Fibroblast of lung (primary cell): ENCODE data around the gene ANKFY1. TPM values are rescaled to one million over a fixed set of nuclear protein-coding genes. Genes with fewer than 3 reads are reported as not detected.

Experiments used
- DNase-seq, 2 donors: peaks; one replicate each; pipeline versions ENCODE4 v3.0.0 to v3.0.0-alpha.2; 2010; ENCODE audit warnings: low read depth in 2 of 2
- H2AFZ ChIP-seq: 2 replicates; pipeline ENCODE4 v1.5.1; 2012; ENCODE audit warnings: low read length, control low read depth, inconsistent platforms
- H3K27ac ChIP-seq: 2 replicates; pipeline ENCODE4 v1.5.1; 2011; ENCODE audit warnings: low read length, control low read depth; ENCODE audit not compliant: insufficient read depth
- H3K27me3 ChIP-seq: 2 replicates; pipeline ENCODE4 v1.5.1; 2011; ENCODE audit warnings: mild to moderate bottlenecking, low read length; ENCODE audit not compliant: control insufficient read depth, insufficient read depth
- H3K36me3 ChIP-seq: 2 replicates; pipeline ENCODE4 v1.5.1; 2011; ENCODE audit warnings: low read length; ENCODE audit not compliant: control insufficient read depth, insufficient read depth
- H3K4me1 ChIP-seq: 2 replicates; pipeline ENCODE4 v1.5.1; 2011; ENCODE audit warnings: low read length; ENCODE audit not compliant: control insufficient read depth, insufficient read depth; ENCODE audit errors: extremely low read depth
- H3K4me2 ChIP-seq: 2 replicates; pipeline ENCODE4 v1.5.1; 2011; ENCODE audit warnings: low read length, control low read depth; ENCODE audit not compliant: insufficient read depth; ENCODE audit errors: extremely low read depth
- H3K4me3 ChIP-seq, 4 experiments: fragments of 200-600 bp in 1 of 4; sonication (generic) in 1 of 4; replicated peaks in 1 of 4; 2 replicates each; pipeline ENCODE4 v1.5.1; 2011 to 2016; ENCODE audit warnings: low read length in 4 of 4, low read depth in 3 of 4, mild to moderate bottlenecking in 3 of 4, control low read depth in 2 of 4, inconsistent platforms in 1 of 4, mixed read lengths in 1 of 4; ENCODE audit not compliant: insufficient read depth in 1 of 4; ENCODE audit errors: control extremely low read depth in 1 of 4
- H3K79me2 ChIP-seq: 2 replicates; pipeline ENCODE4 v1.5.1; 2012; ENCODE audit warnings: mild to moderate bottlenecking, low read length, inconsistent platforms; ENCODE audit not compliant: control insufficient read depth, insufficient read depth
- H3K9ac ChIP-seq: 2 replicates; pipeline ENCODE4 v1.5.1; 2011; ENCODE audit warnings: mild to moderate bottlenecking, low read length, control low read depth; ENCODE audit not compliant: insufficient read depth
- H3K9me3 ChIP-seq: 2 replicates; pipeline ENCODE4 v1.5.1; 2012; ENCODE audit warnings: low read depth, low read length; ENCODE audit not compliant: control insufficient read depth, insufficient read depth
- H4K20me1 ChIP-seq: 2 replicates; pipeline ENCODE4 v1.5.1; 2011; ENCODE audit warnings: low read length; ENCODE audit not compliant: control insufficient read depth, insufficient read depth; ENCODE audit errors: extremely low read depth
- EZH2 ChIP-seq: IDR thresholded peaks from 2 replicates; pipeline ENCODE4 v1.5.1; 2012; ENCODE audit warnings: low read length, control low read depth, mild to moderate bottlenecking; ENCODE audit errors: missing control alignments
- polyA plus RNA-seq, 2 donors: library from polyadenylated mRNA; depleted of rRNA in 1 of 2; stranded (reverse) in 1 of 2; unstranded in 1 of 2; fragments of >200 nt; gene quantifications; 2 replicates each; pipeline ENCODE4 v1.2.1, GENCODE V29; 2011 to 2012; ENCODE audit warnings: missing spikeins in 1 of 2
- total RNA-seq: library from RNA; depleted of rRNA; stranded (reverse); fragments of >200 nt; gene quantifications from 2 replicates; pipeline ENCODE4 v1.2.1, GENCODE V29; 2014
- TF ChIP-seq, protein P1 (sequence below), 2 donors: IDR thresholded peaks in 1 of 2; conservative IDR thresholded peaks in 1 of 2; 1 replicate in 1 of 2; 2 replicates in 1 of 2; pipeline ENCODE4 v1.5.1; 2011 to 2012; ENCODE audit warnings: low read length in 2 of 2, control low read depth in 1 of 2, inconsistent platforms in 1 of 2, low read depth in 1 of 2, mild to moderate bottlenecking in 1 of 2

ANKFY1 gene
- total and polyA plus RNA-seq, 2 donors (not counting 1 experiment from before 2014, with no cell fraction given): 26.1 to 34.0 TPM

DNA sequence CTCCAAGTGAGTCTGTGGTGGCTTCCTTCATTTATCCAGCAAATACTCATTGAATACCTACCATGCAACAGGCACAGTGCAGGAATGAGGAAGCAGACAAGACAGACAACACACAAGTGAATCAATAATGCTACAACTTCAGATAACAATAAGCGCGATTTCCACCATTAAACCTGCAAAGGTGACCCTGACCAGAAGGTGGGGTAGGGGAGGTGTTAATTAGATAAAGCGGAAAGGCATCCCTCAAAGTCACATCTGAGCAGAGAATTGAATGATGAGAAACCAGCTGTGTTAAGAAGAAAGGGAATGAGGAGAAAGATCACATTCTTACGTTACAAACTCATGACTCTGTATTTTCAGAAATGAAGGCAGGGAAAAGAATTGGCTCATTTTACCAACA lies 147.3 kb downstream of the ANKFY1 start:
- Histone ChIP-seq H3K27me3 (no peaks in the 10 kb centered on the region), H2AFZ (no peak overlapping the region), H3K9me3 (no peaks in the 10 kb centered on the region), H3K4me3 (no peak overlapping the region), H3K79me2 (peaks cover 1% of the 10 kb centered on the region), H4K20me1 (no peaks in the 10 kb centered on the region), H3K4me2 (no peak overlapping the region), H3K36me3 (peaks cover 13% of the 10 kb centered on the region), H3K27ac (no peak overlapping the region), H3K9ac (no peak overlapping the region), H3K4me1 (no peaks in the 10 kb centered on the region)
- DNase-seq: no peak
- no peak for TF ChIP-seq EZH2
- TF ChIP-seq, protein P1, sequence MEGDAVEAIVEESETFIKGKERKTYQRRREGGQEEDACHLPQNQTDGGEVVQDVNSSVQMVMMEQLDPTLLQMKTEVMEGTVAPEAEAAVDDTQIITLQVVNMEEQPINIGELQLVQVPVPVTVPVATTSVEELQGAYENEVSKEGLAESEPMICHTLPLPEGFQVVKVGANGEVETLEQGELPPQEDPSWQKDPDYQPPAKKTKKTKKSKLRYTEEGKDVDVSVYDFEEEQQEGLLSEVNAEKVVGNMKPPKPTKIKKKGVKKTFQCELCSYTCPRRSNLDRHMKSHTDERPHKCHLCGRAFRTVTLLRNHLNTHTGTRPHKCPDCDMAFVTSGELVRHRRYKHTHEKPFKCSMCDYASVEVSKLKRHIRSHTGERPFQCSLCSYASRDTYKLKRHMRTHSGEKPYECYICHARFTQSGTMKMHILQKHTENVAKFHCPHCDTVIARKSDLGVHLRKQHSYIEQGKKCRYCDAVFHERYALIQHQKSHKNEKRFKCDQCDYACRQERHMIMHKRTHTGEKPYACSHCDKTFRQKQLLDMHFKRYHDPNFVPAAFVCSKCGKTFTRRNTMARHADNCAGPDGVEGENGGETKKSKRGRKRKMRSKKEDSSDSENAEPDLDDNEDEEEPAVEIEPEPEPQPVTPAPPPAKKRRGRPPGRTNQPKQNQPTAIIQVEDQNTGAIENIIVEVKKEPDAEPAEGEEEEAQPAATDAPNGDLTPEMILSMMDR (conservative IDR thresholded peaks at IDR 0.05 in 1 of 2, IDR thresholded peaks at IDR 0.05 in 1 of 2; ENCODE audit: low read depth in 1 of 2, low read length in 2 of 2): no peak

Other genes starting within 250 kb of the ANKFY1 start
- gene ZZEF1, start 120.9 kb downstream of the ANKFY1 start, total RNA-seq: 22.6 and 32.9 TPM in 2 replicates
- gene ZZEF1, start 120.9 kb downstream of the ANKFY1 start, polyA plus RNA-seq: 14.1 and 14.5 TPM in 2 replicates
- 23.4 and 35.7 TPM in 2 replicates for gene CYB5D2, start 120.8 kb downstream of the ANKFY1 start, total RNA-seq
- gene CYB5D2, start 120.8 kb downstream of the ANKFY1 start, polyA plus RNA-seq: 18.4 and 19.3 TPM in 2 replicates
- 24.4 and 30.7 TPM in 2 replicates for gene UBE2G1, start 102.7 kb upstream of the ANKFY1 start, total RNA-seq
- gene UBE2G1, start 102.7 kb upstream of the ANKFY1 start, polyA plus RNA-seq: 45.2 and 48.4 TPM in 2 replicates
- gene SPNS3, start 170.0 kb upstream of the ANKFY1 start, total RNA-seq: not detected in 2 replicates
- gene SPNS3, start 170.0 kb upstream of the ANKFY1 start, polyA plus RNA-seq: not detected in 2 replicates
- gene SPNS2, start 234.9 kb upstream of the ANKFY1 start, total RNA-seq: under 0.01 and 0.17 TPM in 2 replicates
- not detected in 2 replicates for gene SPNS2, start 234.9 kb upstream of the ANKFY1 start, polyA plus RNA-seq